Measurements from ENCODE around the gene RSPO1.
"Not testable (repeated sequence)": the region's sequence is repeated elsewhere in the genome, so short reads cannot be mapped to it uniquely, and the experiment has no call there.

The RSPO1 gene
- 0 reads per million in 9 experiments for total RNA-seq

- peaks cover 3% of the 10 kb centered on the region for H3K36me3 Mint-ChIP-seq (ENCODE audit: insufficient read depth)
- H3K4me1 Mint-ChIP-seq (ENCODE audit: low read depth in 2 of 2), result peaks cover 8 to 14% of the 10 kb centered on the region in 2 donors
- DNase-seq (no peak), ATAC-seq (replicated peaks) (no peak)
- peaks cover 69 to 79% of the 10 kb centered on the region in 2 donors for H3K27me3 Mint-ChIP-seq
- H3K27ac Mint-ChIP-seq, result no peak within 1 kb of the TSS
- H3K4me3 Mint-ChIP-seq, result peak within 1 kb of the TSS; percentile 40 to 51
- H3K9me3 Mint-ChIP-seq, result no peaks in the 10 kb centered on the region
Measured at GRCh38 chr1:37634244-37634991, at the start of gene RSPO1. TSS of gene RSPO1 (minus strand) at chr1:37634892. CDS start at chr1:37629661, 5,231 bp downstream.

- Mint-ChIP-seq H3K27ac (peak overlapping the region; percentile 24 to 81), H3K4me1 (ENCODE audit: low read depth in 2 of 2) (peaks cover 7 to 11% of the 10 kb centered on the region in 2 donors)
- H3K27me3 Mint-ChIP-seq, result not testable (repeated sequence)
Measured at GRCh38 chr1:37684182-37684581, 49.5 kb upstream of the RSPO1 start.

GRCh38 chr1:37682334-37682987 is 47.8 kb upstream of the RSPO1 start:
- peaks cover 38% of the 10 kb centered on the region for H3K36me3 Mint-ChIP-seq (ENCODE audit: insufficient read depth)
- H3K27me3 Mint-ChIP-seq, result no peaks in the 10 kb centered on the region
- DNase-seq, result peak; percentile 71 to 79 (median 77)

More at GRCh38 chr1:37684182-37684581, 49.5 kb upstream of the RSPO1 start:
- not testable (repeated sequence) for DNase-seq; ATAC-seq (replicated peaks); H3K9me3 Mint-ChIP-seq; H3K4me3 Mint-ChIP-seq
- peaks cover 45% of the 10 kb centered on the region for H3K36me3 Mint-ChIP-seq (ENCODE audit: insufficient read depth)

GRCh38 chr1:37680933-37681332 is 46.2 kb upstream of the RSPO1 start:
- peaks cover 32% of the 10 kb centered on the region for H3K36me3 Mint-ChIP-seq (ENCODE audit: insufficient read depth)
- ATAC-seq (replicated peaks) (no peak), DNase-seq (no peak)
- no peak overlapping the region for H3K27ac Mint-ChIP-seq
- H3K27me3 Mint-ChIP-seq, result no peaks in the 10 kb centered on the region
- no peak overlapping the region for H3K4me3 Mint-ChIP-seq
- H3K9me3 Mint-ChIP-seq, result no peaks in the 10 kb centered on the region
- no peaks in the 10 kb centered on the region for H3K4me1 Mint-ChIP-seq (ENCODE audit: low read depth in 2 of 2)

More at GRCh38 chr1:37682334-37682987, 47.8 kb upstream of the RSPO1 start:
- ATAC-seq (replicated peaks), result peak; percentile 85
- no peaks in the 10 kb centered on the region for H3K4me1 Mint-ChIP-seq (ENCODE audit: low read depth in 2 of 2)
- no peaks in the 10 kb centered on the region for H3K9me3 Mint-ChIP-seq
- H3K27ac Mint-ChIP-seq, result no peak overlapping the region
- no peak overlapping the region for H3K4me3 Mint-ChIP-seq

- no peaks in the 10 kb centered on the region for H3K27me3 Mint-ChIP-seq
- H3K27ac Mint-ChIP-seq, result peak overlapping the region in 1 of 2 donors; percentile 67
- peaks cover 10 to 14% of the 10 kb centered on the region in 2 donors for H3K4me1 Mint-ChIP-seq (ENCODE audit: low read depth in 2 of 2)
- DNase-seq (no peak), ATAC-seq (replicated peaks) (no peak)
- no peaks in the 10 kb centered on the region for H3K9me3 Mint-ChIP-seq
- no peak overlapping the region for H3K4me3 Mint-ChIP-seq
- H3K36me3 Mint-ChIP-seq (ENCODE audit: insufficient read depth), result peaks cover 20% of the 10 kb centered on the region
Measured at GRCh38 chr1:37677808-37678207, 43.1 kb upstream of the RSPO1 start.

GRCh38 chr1:37677143-37677439 is 42.4 kb upstream of the RSPO1 start:
- peaks cover 10 to 16% of the 10 kb centered on the region in 2 donors for H3K4me1 Mint-ChIP-seq (ENCODE audit: low read depth in 2 of 2)
- H3K4me3 Mint-ChIP-seq, result no peak overlapping the region
- ATAC-seq (replicated peaks) (no peak), DNase-seq (no peak)
- peaks cover 12% of the 10 kb centered on the region for H3K36me3 Mint-ChIP-seq (ENCODE audit: insufficient read depth)
- H3K27ac Mint-ChIP-seq, result no peak overlapping the region
- H3K9me3 Mint-ChIP-seq, result no peaks in the 10 kb centered on the region
- H3K27me3 Mint-ChIP-seq, result peaks cover 0 to under 1% of the 10 kb centered on the region in 2 donors

- ATAC-seq (replicated peaks) (no peak), DNase-seq (no peak)
- H3K27me3 Mint-ChIP-seq, result peaks cover 3 to 6% of the 10 kb centered on the region in 2 donors
- H3K9me3 Mint-ChIP-seq, result no peaks in the 10 kb centered on the region
- H3K27ac Mint-ChIP-seq, result no peak overlapping the region
- H3K4me1 Mint-ChIP-seq (ENCODE audit: low read depth in 2 of 2), result peaks cover 10 to 16% of the 10 kb centered on the region in 2 donors
- H3K36me3 Mint-ChIP-seq (ENCODE audit: insufficient read depth), result peaks cover 11% of the 10 kb centered on the region
- H3K4me3 Mint-ChIP-seq, result no peak overlapping the region
Measured at GRCh38 chr1:37676281-37677142, 41.8 kb upstream of the RSPO1 start.

- Mint-ChIP-seq H3K4me1 (ENCODE audit: low read depth in 2 of 2) (peaks cover 10 to 16% of the 10 kb centered on the region in 2 donors), H3K27ac (peak overlapping the region in 1 of 2 donors; percentile 55), H3K9me3 (no peaks in the 10 kb centered on the region), H3K4me3 (peak overlapping the region; percentile 43 to 67), H3K27me3 (peaks cover 8 to 11% of the 10 kb centered on the region in 2 donors), H3K36me3 (ENCODE audit: insufficient read depth) (peaks cover 6% of the 10 kb centered on the region)
- peak; percentile 98 for ATAC-seq (replicated peaks)
- peak; percentile 61 to 70 (median 67) for DNase-seq
Measured at GRCh38 chr1:37673920-37674319, 39.2 kb upstream of the RSPO1 start.

GRCh38 chr1:37672136-37672870 is 37.6 kb upstream of the RSPO1 start:
- DNase-seq (no peak), ATAC-seq (replicated peaks) (no peak)
- Mint-ChIP-seq H3K9me3 (no peaks in the 10 kb centered on the region), H3K4me1 (ENCODE audit: low read depth in 2 of 2) (peaks cover 10 to 16% of the 10 kb centered on the region in 2 donors), H3K27ac (no peak overlapping the region), H3K36me3 (ENCODE audit: insufficient read depth) (peaks cover 6% of the 10 kb centered on the region), H3K27me3 (peaks cover 8 to 11% of the 10 kb centered on the region in 2 donors), H3K4me3 (no peak overlapping the region)

GRCh38 chr1:37671261-37671660 is 36.6 kb upstream of the RSPO1 start:
- ATAC-seq (replicated peaks), result no peak
- H3K4me3 Mint-ChIP-seq, result no peak overlapping the region
- H3K36me3 Mint-ChIP-seq (ENCODE audit: insufficient read depth), result peaks cover 6% of the 10 kb centered on the region
- peaks cover 8 to 11% of the 10 kb centered on the region in 2 donors for H3K27me3 Mint-ChIP-seq
- peaks cover 10 to 16% of the 10 kb centered on the region in 2 donors for H3K4me1 Mint-ChIP-seq (ENCODE audit: low read depth in 2 of 2)
- no peak for DNase-seq
- no peak overlapping the region for H3K27ac Mint-ChIP-seq
- H3K9me3 Mint-ChIP-seq, result no peaks in the 10 kb centered on the region

- ATAC-seq (replicated peaks) (no peak), DNase-seq (no peak)
- H3K9me3 Mint-ChIP-seq, result no peaks in the 10 kb centered on the region
- H3K27ac Mint-ChIP-seq, result no peak overlapping the region
- H3K4me1 Mint-ChIP-seq (ENCODE audit: low read depth in 2 of 2), result peaks cover 10 to 13% of the 10 kb centered on the region in 2 donors
- no peak overlapping the region for H3K4me3 Mint-ChIP-seq
- H3K27me3 Mint-ChIP-seq, result peaks cover 8 to 19% of the 10 kb centered on the region in 2 donors
- H3K36me3 Mint-ChIP-seq (ENCODE audit: insufficient read depth), result peaks cover 6% of the 10 kb centered on the region
Measured at GRCh38 chr1:37670133-37670532, 35.4 kb upstream of the RSPO1 start.

GRCh38 chr1:37667023-37667671 is 32.5 kb upstream of the RSPO1 start:
- DNase-seq, result no peak
- H3K36me3 Mint-ChIP-seq (ENCODE audit: insufficient read depth), result no peaks in the 10 kb centered on the region
- H3K4me3 Mint-ChIP-seq, result no peak overlapping the region
- H3K4me1 Mint-ChIP-seq (ENCODE audit: low read depth in 2 of 2), result no peaks in the 10 kb centered on the region
- ATAC-seq (replicated peaks), result no peak
- H3K9me3 Mint-ChIP-seq, result no peaks in the 10 kb centered on the region
- H3K27me3 Mint-ChIP-seq, result peaks cover 8 to 24% of the 10 kb centered on the region in 2 donors
- H3K27ac Mint-ChIP-seq, result no peak overlapping the region

Measured in effector memory CD8-positive, alpha-beta T cell (primary cell).